Progenitor cell of endocrine pancreas (in vitro differentiated cells): ENCODE data around the gene NTRK2. TPM values are rescaled to one million over a fixed set of nuclear protein-coding genes. Genes with fewer than 3 reads are reported as not detected.

Experiments used
- DNase-seq: peaks from one replicate; pipeline ENCODE4 v3.0.0; 2021; ENCODE audit warnings: low spot score; ENCODE audit not compliant: unreplicated experiment
- H3K27ac Mint-ChIP-seq: 2 replicates; pipeline ENCODE4 v1.8.0; 2021; ENCODE audit warnings: mild to moderate bottlenecking, moderate library complexity, mixed read lengths
- H3K27me3 Mint-ChIP-seq: 2 replicates; pipeline ENCODE4 v1.8.0; 2021; ENCODE audit warnings: mixed read lengths
- H3K36me3 Mint-ChIP-seq: 2 replicates; pipeline ENCODE4 v1.8.0; 2022; ENCODE audit warnings: mixed read lengths; ENCODE audit not compliant: insufficient read depth
- H3K4me1 Mint-ChIP-seq: 2 replicates; pipeline ENCODE4 v1.8.0; 2021; ENCODE audit warnings: low read depth, mixed read lengths
- H3K4me3 Mint-ChIP-seq: 2 replicates; pipeline ENCODE4 v1.8.0; 2021; ENCODE audit warnings: low read depth, mild to moderate bottlenecking, moderate library complexity, mixed read lengths
- H3K9me3 Mint-ChIP-seq: 2 replicates; pipeline ENCODE4 v1.8.0; 2021; ENCODE audit warnings: low read depth, mixed read lengths
- CTCF ChIP-seq: fragments of 200-600 bp; sonication (generic); IDR thresholded peaks from one replicate; pipeline ENCODE4 v1.5.0; 2021; ENCODE audit warnings: antibody characterized with exemption, mild to moderate bottlenecking; ENCODE audit not compliant: unreplicated experiment
- total RNA-seq: library from RNA; stranded (reverse); gene quantifications from 2 replicates; pipeline ENCODE4 v1.2.1, GENCODE V29; 2021

The NTRK2 gene
- total RNA-seq, 1 donor from 2014 or later, result 4.7 TPM

GRCh38 chr9:84723426-84723825 is 53.9 kb downstream of the NTRK2 start:
- Mint-ChIP-seq H3K4me1 (no peaks in the 10 kb centered on the region), H3K4me3 (no peak overlapping the region), H3K36me3 (no peaks in the 10 kb centered on the region), H3K9me3 (peaks cover 5% of the 10 kb centered on the region), H3K27me3 (no peaks in the 10 kb centered on the region), H3K27ac (no peak overlapping the region)
- DNase-seq, result no peak
- no peak for TF ChIP-seq CTCF

- Mint-ChIP-seq H3K36me3 (no peaks in the 10 kb centered on the region), H3K27ac (no peak overlapping the region), H3K9me3 (no peaks in the 10 kb centered on the region), H3K4me3 (no peak overlapping the region), H3K4me1 (no peaks in the 10 kb centered on the region), H3K27me3 (peaks cover 9% of the 10 kb centered on the region)
- no peak for TF ChIP-seq CTCF
- DNase-seq, result no peak
Measured at GRCh38 chr9:84731696-84732095, 62.2 kb downstream of the NTRK2 start.

- Mint-ChIP-seq H3K27ac (no peak overlapping the region), H3K36me3 (no peaks in the 10 kb centered on the region), H3K4me3 (no peak overlapping the region), H3K27me3 (peaks cover 17% of the 10 kb centered on the region), H3K4me1 (peaks cover 6% of the 10 kb centered on the region), H3K9me3 (no peaks in the 10 kb centered on the region)
- no peak for DNase-seq
- no peak for TF ChIP-seq CTCF
Measured at GRCh38 chr9:84736081-84736480, 66.6 kb downstream of the NTRK2 start.

GRCh38 chr9:84736536-84736935 is 67.0 kb downstream of the NTRK2 start:
- Mint-ChIP-seq H3K4me1 (peaks cover 6% of the 10 kb centered on the region), H3K27ac (no peak overlapping the region), H3K27me3 (peaks cover 17% of the 10 kb centered on the region), H3K36me3 (no peaks in the 10 kb centered on the region), H3K4me3 (no peak overlapping the region), H3K9me3 (no peaks in the 10 kb centered on the region)
- no peak for TF ChIP-seq CTCF
- no peak for DNase-seq

GRCh38 chr9:84738353-84738752 is 68.8 kb downstream of the NTRK2 start:
- Mint-ChIP-seq H3K27me3 (peaks cover 17% of the 10 kb centered on the region), H3K9me3 (no peaks in the 10 kb centered on the region), H3K27ac (no peak overlapping the region), H3K4me1 (peaks cover 6% of the 10 kb centered on the region), H3K36me3 (no peaks in the 10 kb centered on the region), H3K4me3 (no peak overlapping the region)
- TF ChIP-seq CTCF, result no peak
- no peak for DNase-seq
